Esophagus squamous epithelium (tissue), 4 donors: ENCODE measurements around the gene RPLP1.

Source experiments
- POLR2A ChIP-seq, 4 donors: fragments of 450-650 bp; IDR thresholded peaks; one replicate each; pipeline ENCODE4 v1.6.1; 2017; ENCODE audit warnings: antibody characterized with exemption in 4 of 4, mild to moderate bottlenecking in 4 of 4, moderate library complexity in 3 of 4
- TF ChIP-seq, protein P1 (sequence below), 6 experiments: fragments of 450-650 bp in 4 of 6; fragments of 200-600 bp in 2 of 6; sonication (generic) in 2 of 6; IDR thresholded peaks; one replicate each; pipeline ENCODE4 v1.5.1; 2016 to 2019; ENCODE audit warnings: antibody characterized with exemption in 6 of 6, mild to moderate bottlenecking in 4 of 6, moderate library complexity in 4 of 6

GRCh38 chr15:69489073-69489571 is 36.5 kb downstream of the RPLP1 start:
- TF ChIP-seq POLR2A (IDR thresholded peaks at IDR 0.05): no peak
- TF ChIP-seq, protein P1, sequence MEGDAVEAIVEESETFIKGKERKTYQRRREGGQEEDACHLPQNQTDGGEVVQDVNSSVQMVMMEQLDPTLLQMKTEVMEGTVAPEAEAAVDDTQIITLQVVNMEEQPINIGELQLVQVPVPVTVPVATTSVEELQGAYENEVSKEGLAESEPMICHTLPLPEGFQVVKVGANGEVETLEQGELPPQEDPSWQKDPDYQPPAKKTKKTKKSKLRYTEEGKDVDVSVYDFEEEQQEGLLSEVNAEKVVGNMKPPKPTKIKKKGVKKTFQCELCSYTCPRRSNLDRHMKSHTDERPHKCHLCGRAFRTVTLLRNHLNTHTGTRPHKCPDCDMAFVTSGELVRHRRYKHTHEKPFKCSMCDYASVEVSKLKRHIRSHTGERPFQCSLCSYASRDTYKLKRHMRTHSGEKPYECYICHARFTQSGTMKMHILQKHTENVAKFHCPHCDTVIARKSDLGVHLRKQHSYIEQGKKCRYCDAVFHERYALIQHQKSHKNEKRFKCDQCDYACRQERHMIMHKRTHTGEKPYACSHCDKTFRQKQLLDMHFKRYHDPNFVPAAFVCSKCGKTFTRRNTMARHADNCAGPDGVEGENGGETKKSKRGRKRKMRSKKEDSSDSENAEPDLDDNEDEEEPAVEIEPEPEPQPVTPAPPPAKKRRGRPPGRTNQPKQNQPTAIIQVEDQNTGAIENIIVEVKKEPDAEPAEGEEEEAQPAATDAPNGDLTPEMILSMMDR (IDR thresholded peaks at IDR 0.05): no peak
